Hepatic stellate cell (primary cell): Measurements from ENCODE around the gene QSOX2.

Source experiments
- DNase-seq: peaks from one replicate; pipeline ENCODE4 v3.0.0; 2011; ENCODE audit warnings: low spot score

QSOX2 gene

GRCh38 chr9:136222166-136222905 is 23.3 kb downstream of the QSOX2 start:
- no peak for DNase-seq

- no peak for DNase-seq
Measured at GRCh38 chr9:136220017-136220729, 25.4 kb downstream of the QSOX2 start.

- no peak for DNase-seq
Measured at GRCh38 chr9:136219276-136219675, 26.3 kb downstream of the QSOX2 start.

- DNase-seq, result no peak
Measured at GRCh38 chr9:136218673-136219072, 26.9 kb downstream of the QSOX2 start.

- DNase-seq, result no peak
Measured at GRCh38 chr9:136218271-136218670, 27.3 kb downstream of the QSOX2 start.

GRCh38 chr9:136216541-136217244 is 28.9 kb downstream of the QSOX2 start:
- DNase-seq, result no peak

GRCh38 chr9:136213733-136214132 is 31.9 kb downstream of the QSOX2 start:
- no peak for DNase-seq

- no peak for DNase-seq
Measured at GRCh38 chr9:136212345-136212950, 33.2 kb downstream of the QSOX2 start.

- DNase-seq, result no peak
Measured at GRCh38 chr9:136211441-136212344, 33.9 kb downstream of the QSOX2 start.

- DNase-seq, result no peak
Measured at GRCh38 chr9:136211006-136211405, 34.6 kb downstream of the QSOX2 start.

- DNase-seq, result no peak
Measured at GRCh38 chr9:136210276-136210675, 35.3 kb downstream of the QSOX2 start.

- no peak for DNase-seq
Measured at GRCh38 chr9:136209786-136210185, 35.8 kb downstream of the QSOX2 start.

- no peak for DNase-seq
Measured at GRCh38 chr9:136209232-136209631, 36.4 kb downstream of the QSOX2 start.

- DNase-seq, result no peak
Measured at GRCh38 chr9:136208675-136209074, 36.9 kb downstream of the QSOX2 start.

GRCh38 chr9:136207616-136208015 is 38.0 kb downstream of the QSOX2 start:
- no peak for DNase-seq

- DNase-seq, result no peak
Measured at GRCh38 chr9:136206602-136207275, 38.9 kb downstream of the QSOX2 start.

- DNase-seq, result no peak
Measured at GRCh38 chr9:136205707-136205992, 40.0 kb downstream of the QSOX2 start.

GRCh38 chr9:136204838-136205706 is 40.5 kb downstream of the QSOX2 start, which contains the start of gene LHX3:
Gene LHX3, minus strand, starts transcription at chr9:136205128. Its CDS starts 116 bp downstream, at chr9:136205012.
- peak; percentile 63 for DNase-seq

GRCh38 chr9:136204145-136204805 is 41.3 kb downstream of the QSOX2 start:
- no peak for DNase-seq
